GM12801 (cell line): ENCODE results near the gene GPC5.

ENCODE experiments used
- TF ChIP-seq, protein P1 (sequence below): IDR thresholded peaks from one replicate; pipeline ENCODE4 v1.5.1; 2011; ENCODE audit warnings: control low read depth; ENCODE audit not compliant: insufficient read length; ENCODE audit errors: extremely low read depth

The GPC5 gene

GRCh38 chr13:92864584-92865284 lies 1466.3 kb downstream of the GPC5 start:
- TF ChIP-seq, protein P1, sequence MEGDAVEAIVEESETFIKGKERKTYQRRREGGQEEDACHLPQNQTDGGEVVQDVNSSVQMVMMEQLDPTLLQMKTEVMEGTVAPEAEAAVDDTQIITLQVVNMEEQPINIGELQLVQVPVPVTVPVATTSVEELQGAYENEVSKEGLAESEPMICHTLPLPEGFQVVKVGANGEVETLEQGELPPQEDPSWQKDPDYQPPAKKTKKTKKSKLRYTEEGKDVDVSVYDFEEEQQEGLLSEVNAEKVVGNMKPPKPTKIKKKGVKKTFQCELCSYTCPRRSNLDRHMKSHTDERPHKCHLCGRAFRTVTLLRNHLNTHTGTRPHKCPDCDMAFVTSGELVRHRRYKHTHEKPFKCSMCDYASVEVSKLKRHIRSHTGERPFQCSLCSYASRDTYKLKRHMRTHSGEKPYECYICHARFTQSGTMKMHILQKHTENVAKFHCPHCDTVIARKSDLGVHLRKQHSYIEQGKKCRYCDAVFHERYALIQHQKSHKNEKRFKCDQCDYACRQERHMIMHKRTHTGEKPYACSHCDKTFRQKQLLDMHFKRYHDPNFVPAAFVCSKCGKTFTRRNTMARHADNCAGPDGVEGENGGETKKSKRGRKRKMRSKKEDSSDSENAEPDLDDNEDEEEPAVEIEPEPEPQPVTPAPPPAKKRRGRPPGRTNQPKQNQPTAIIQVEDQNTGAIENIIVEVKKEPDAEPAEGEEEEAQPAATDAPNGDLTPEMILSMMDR: no peak

DNA sequence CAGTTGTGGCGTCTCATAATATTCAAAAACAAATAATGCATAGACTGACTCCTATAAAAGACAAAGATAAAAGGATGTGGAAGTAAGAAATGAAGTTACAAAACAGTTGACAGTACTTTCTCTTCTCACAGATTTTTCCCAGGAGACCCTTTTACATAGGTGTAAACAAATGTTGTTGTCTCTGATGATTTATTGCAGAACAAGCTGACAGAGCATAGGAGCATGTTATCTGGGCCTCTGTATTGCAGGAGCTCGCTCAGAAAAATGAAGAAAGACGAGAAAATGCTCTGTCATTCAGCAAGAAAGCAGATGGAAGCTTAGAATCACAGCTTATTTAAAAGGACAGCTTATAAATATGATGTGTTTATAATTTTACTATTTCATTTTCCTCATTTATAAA lies 1474.6 kb downstream of the GPC5 start:
- TF ChIP-seq, protein P1: no peak

- TF ChIP-seq, protein P1: no peak
Observed at GRCh38 chr13:92886535-92887077, 1488.2 kb downstream of the GPC5 start.

GRCh38 chr13:92894447-92894846 lies 1496.0 kb downstream of the GPC5 start:
- TF ChIP-seq, protein P1: no peak

DNA sequence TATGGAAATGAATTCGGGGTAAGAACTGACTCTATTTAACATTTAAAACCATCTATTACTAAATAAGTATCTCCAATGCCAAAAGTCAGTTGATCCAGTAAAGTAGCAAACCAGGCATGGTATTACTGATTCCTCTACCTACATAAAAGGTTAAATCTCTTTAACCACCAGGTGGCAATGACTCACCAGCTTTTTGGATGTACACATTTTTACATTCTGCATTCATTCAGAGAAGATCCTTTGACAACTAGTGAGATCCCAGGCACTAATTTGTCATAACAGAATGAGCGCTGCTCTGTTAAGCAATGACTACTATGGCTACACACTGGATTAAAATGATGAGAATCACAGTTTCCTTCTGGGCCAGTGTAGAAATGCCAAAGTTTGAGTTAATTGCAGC lies 1498.4 kb downstream of the GPC5 start:
- TF ChIP-seq, protein P1: no peak

DNA sequence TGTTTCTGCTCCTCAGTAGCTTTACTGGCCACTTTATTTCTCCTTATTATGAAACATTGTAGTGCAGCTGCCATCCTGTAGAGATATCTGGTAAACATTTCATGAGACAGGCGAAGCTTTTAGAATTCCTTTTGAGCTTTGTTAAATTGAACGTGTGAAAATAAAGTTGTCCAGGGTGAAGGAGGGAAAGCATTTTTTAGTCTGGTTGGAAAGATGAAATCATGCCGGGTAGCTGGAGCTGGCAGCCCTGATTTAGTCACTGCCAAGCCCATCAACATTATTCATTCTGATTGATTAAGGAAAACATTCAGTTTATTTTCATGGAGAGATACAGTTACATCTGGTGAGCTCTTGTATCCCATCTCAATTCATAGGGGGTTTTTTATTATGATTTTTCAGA lies 1502.0 kb downstream of the GPC5 start:
- TF ChIP-seq, protein P1: no peak

GRCh38 chr13:92901739-92902138 lies 1503.3 kb downstream of the GPC5 start:
- TF ChIP-seq, protein P1: no peak
